Femur (tissue), 1 donor: ENCODE measurements around the gene KRTAP26-1.

Experiments
- DNase-seq: peaks from one replicate; pipeline ENCODE4 v3.0.0-alpha.2; 2017

KRTAP26-1 gene

GRCh38 chr21:30269803-30270530, 50.1 kb downstream of the KRTAP26-1 start:
- no peak for DNase-seq
